Liver (tissue), 9 donors: ENCODE measurements around the gene DUSP7. TPM values are rescaled to one million over a fixed set of nuclear protein-coding genes. Genes with fewer than 3 reads are reported as not detected.

ENCODE experiments used
- DNase-seq: peaks from one replicate; pipeline ENCODE4 v3.0.0-alpha.2; 2017; ENCODE audit warnings: low spot score
- H3K27ac ChIP-seq, 2 donors: one replicate each; pipeline ENCODE4 v1.7.0; 2013; ENCODE audit warnings: inconsistent platforms in 2 of 2, low read length in 2 of 2, control low read depth in 1 of 2, low read depth in 1 of 2, mild to moderate bottlenecking in 1 of 2
- H3K27me3 ChIP-seq, 4 donors: one replicate each; pipeline versions ENCODE4 v1.6.1 to v1.7.0; 2013; ENCODE audit warnings: low read length in 3 of 4, inconsistent platforms in 1 of 4, mild to moderate bottlenecking in 1 of 4, moderate library complexity in 1 of 4; ENCODE audit not compliant: control insufficient read depth in 4 of 4, insufficient read depth in 4 of 4
- H3K36me3 ChIP-seq, 4 donors: one replicate each; pipeline versions ENCODE4 v1.6.1 to v1.7.0; 2013; ENCODE audit warnings: low read length in 3 of 4, mild to moderate bottlenecking in 3 of 4, low read depth in 1 of 4, moderate library complexity in 1 of 4; ENCODE audit not compliant: control insufficient read depth in 4 of 4, insufficient read depth in 3 of 4
- H3K4me1 ChIP-seq, 4 donors: one replicate each; pipeline versions ENCODE4 v1.6.1 to v1.7.0; 2013; ENCODE audit warnings: low read length in 3 of 4, mild to moderate bottlenecking in 3 of 4, moderate library complexity in 1 of 4; ENCODE audit not compliant: control insufficient read depth in 4 of 4, insufficient read depth in 4 of 4
- H3K4me3 ChIP-seq, 3 donors: one replicate each; pipeline versions ENCODE4 v1.6.1 to v1.7.0; 2013; ENCODE audit warnings: low read length in 3 of 3, control low read depth in 1 of 3, low read depth in 1 of 3, mild to moderate bottlenecking in 1 of 3
- H3K9ac ChIP-seq, 2 donors: one replicate each; pipeline ENCODE4 v1.7.0; 2013; ENCODE audit warnings: low read length in 2 of 2, mild to moderate bottlenecking in 2 of 2, moderate library complexity in 2 of 2, control low read depth in 1 of 2, low read depth in 1 of 2
- H3K9me3 ChIP-seq, 4 donors: one replicate each; pipeline versions ENCODE4 v1.6.1 to v1.7.0; 2013; ENCODE audit warnings: low read length in 3 of 4; ENCODE audit not compliant: control insufficient read depth in 4 of 4
- EGR1 ChIP-seq, 2 donors: IDR thresholded peaks; 2 replicates each; pipeline ENCODE4 v1.6.1; 2016 to 2018; ENCODE audit warnings: antibody characterized with exemption in 2 of 2, low read depth in 2 of 2
- FOXA1 ChIP-seq: IDR thresholded peaks from 2 replicates; pipeline ENCODE4 v1.6.1; 2016; ENCODE audit warnings: antibody characterized with exemption
- GABPA ChIP-seq, 2 donors: IDR thresholded peaks in 1 of 2; conservative IDR thresholded peaks in 1 of 2; 2 replicates each; pipeline ENCODE4 v1.6.1; 2016; ENCODE audit warnings: antibody characterized with exemption in 2 of 2, mild to moderate bottlenecking in 1 of 2, moderate library complexity in 1 of 2
- HNF4A ChIP-seq, 2 donors: conservative IDR thresholded peaks; 2 replicates each; pipeline ENCODE4 v1.6.1; 2016; ENCODE audit warnings: antibody characterized with exemption in 2 of 2, mild to moderate bottlenecking in 2 of 2
- HNF4G ChIP-seq: IDR thresholded peaks from 2 replicates; pipeline ENCODE4 v1.6.1; 2016; ENCODE audit warnings: antibody characterized with exemption
- JUND ChIP-seq, 2 donors: IDR thresholded peaks; 2 replicates each; pipeline ENCODE4 v1.6.1; 2016; ENCODE audit warnings: antibody characterized with exemption in 2 of 2
- NR2F2 ChIP-seq: IDR thresholded peaks from 2 replicates; pipeline ENCODE4 v1.6.1; 2016; ENCODE audit warnings: antibody characterized with exemption
- RAD21 ChIP-seq, 2 donors: IDR thresholded peaks; 2 replicates each; pipeline ENCODE4 v1.6.1; 2016; ENCODE audit warnings: antibody characterized with exemption in 2 of 2, mild to moderate bottlenecking in 2 of 2
- RXRA ChIP-seq, 2 donors: IDR thresholded peaks; 2 replicates each; pipeline ENCODE4 v1.6.1; 2017 to 2018; ENCODE audit warnings: antibody characterized with exemption in 2 of 2, mild to moderate bottlenecking in 1 of 2
- SP1 ChIP-seq: IDR thresholded peaks from 2 replicates; pipeline ENCODE4 v1.6.1; 2018; ENCODE audit warnings: antibody characterized with exemption, mild to moderate bottlenecking
- TAF1 ChIP-seq: conservative IDR thresholded peaks from 2 replicates; pipeline ENCODE4 v1.6.1; 2016; ENCODE audit warnings: antibody characterized with exemption, mild to moderate bottlenecking
- YY1 ChIP-seq: IDR thresholded peaks from 2 replicates; pipeline ENCODE4 v1.6.1; 2016; ENCODE audit warnings: antibody characterized with exemption, mild to moderate bottlenecking
- WGBS: extraction: QIAGEN DNeasy Blood & Tissue Kit; methylation state at CpG from one replicate; pipeline ENCODE4 v1.1.7; 2013; 5-methylcytosine and 5-hydroxymethylcytosine counted together
- polyA plus RNA-seq, 2 donors: library from polyadenylated mRNA; stranded (reverse) in 1 of 2; unstranded in 1 of 2; fragments of 200-250 nt in 1 of 2; fragments of >200 nt in 1 of 2; fragmentation: Nextera tagmentation in 1 of 2; extraction: Ambion mirVana in 1 of 2; gene quantifications; one replicate each; pipeline versions ENCODE4 v1.2.1 to v1.2.3, GENCODE V29; 2013 to 2015
- total RNA-seq, 2 donors: library from RNA; depleted of rRNA; stranded (reverse); fragments of >200 nt; gene quantifications; one replicate each; pipeline ENCODE4 v1.2.3, GENCODE V29; 2014
- TF ChIP-seq, protein P1 (sequence below): fragments of 150-350 bp; IDR thresholded peaks from 2 replicates; pipeline ENCODE4 v1.5.1; 2017; ENCODE audit warnings: improper control_type of control experiment, low read depth, low read length; ENCODE audit not compliant: missing input control
- TF ChIP-seq, protein P2 (sequence below): IDR thresholded peaks from 2 replicates; pipeline ENCODE4 v1.6.1; 2016; ENCODE audit warnings: antibody characterized with exemption
- TF ChIP-seq, protein P3 (sequence below): IDR thresholded peaks from 2 replicates; pipeline ENCODE4 v1.6.1; 2016; ENCODE audit warnings: antibody characterized with exemption
- TF ChIP-seq, protein P4 (sequence below): IDR thresholded peaks from 2 replicates; pipeline ENCODE4 v1.6.1; 2016; ENCODE audit warnings: antibody characterized with exemption, mild to moderate bottlenecking
- donor health status: healthy.
- donor health status: healthy.
- donor health status: healthy.
- donor health status: healthy.
- donor health status: healthy.

DUSP7 gene
- total and polyA plus RNA-seq, 4 donors = 1.5 to 5.0 (median 3.7) TPM

DNA sequence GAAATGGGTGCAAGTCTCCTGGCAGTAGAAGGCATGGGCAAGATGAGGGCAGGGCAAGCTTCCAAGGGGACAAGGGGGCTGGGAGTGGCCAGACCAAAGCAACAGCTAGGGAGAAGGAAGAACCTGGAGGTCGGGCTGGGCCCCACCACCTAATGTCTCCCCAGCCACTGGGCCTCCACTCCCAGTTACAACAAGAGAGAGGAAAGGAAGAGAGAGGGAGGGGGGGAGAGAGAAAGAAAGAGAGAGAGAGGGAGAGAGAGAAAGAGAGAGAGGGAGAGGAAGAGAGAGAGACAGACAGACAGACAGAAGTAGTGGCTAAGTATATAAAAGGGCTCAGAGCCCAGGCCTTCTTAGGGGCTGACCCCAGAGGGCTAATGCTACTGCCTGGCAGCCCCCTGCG, 6.9 kb downstream of the DUSP7 start:
- DNase-seq = no peak
- Histone ChIP-seq H3K9ac (no peak overlapping the region), H3K27ac (no peak overlapping the region), H3K36me3 (peaks cover 5 to 18% (median 10%) of the 10 kb centered on the region in 4 donors), H3K4me3 (no peak overlapping the region), H3K9me3 (no peaks in the 10 kb centered on the region), H3K27me3 (no peaks in the 10 kb centered on the region), H3K4me1 (peaks cover 0 to 27% (median 14%) of the 10 kb centered on the region in 4 donors)
- 80% methylated on average over 2 of the region's 2 CpGs for WGBS
- TF ChIP-seq RXRA (IDR thresholded peaks at IDR 0.05) (no peak), FOXA1 (no peak), HNF4G (no peak), HNF4A (conservative IDR thresholded peaks at IDR 0.05) (no peak)
- TF ChIP-seq, protein P1, sequence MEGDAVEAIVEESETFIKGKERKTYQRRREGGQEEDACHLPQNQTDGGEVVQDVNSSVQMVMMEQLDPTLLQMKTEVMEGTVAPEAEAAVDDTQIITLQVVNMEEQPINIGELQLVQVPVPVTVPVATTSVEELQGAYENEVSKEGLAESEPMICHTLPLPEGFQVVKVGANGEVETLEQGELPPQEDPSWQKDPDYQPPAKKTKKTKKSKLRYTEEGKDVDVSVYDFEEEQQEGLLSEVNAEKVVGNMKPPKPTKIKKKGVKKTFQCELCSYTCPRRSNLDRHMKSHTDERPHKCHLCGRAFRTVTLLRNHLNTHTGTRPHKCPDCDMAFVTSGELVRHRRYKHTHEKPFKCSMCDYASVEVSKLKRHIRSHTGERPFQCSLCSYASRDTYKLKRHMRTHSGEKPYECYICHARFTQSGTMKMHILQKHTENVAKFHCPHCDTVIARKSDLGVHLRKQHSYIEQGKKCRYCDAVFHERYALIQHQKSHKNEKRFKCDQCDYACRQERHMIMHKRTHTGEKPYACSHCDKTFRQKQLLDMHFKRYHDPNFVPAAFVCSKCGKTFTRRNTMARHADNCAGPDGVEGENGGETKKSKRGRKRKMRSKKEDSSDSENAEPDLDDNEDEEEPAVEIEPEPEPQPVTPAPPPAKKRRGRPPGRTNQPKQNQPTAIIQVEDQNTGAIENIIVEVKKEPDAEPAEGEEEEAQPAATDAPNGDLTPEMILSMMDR = no peak
- TF ChIP-seq, protein P2, sequence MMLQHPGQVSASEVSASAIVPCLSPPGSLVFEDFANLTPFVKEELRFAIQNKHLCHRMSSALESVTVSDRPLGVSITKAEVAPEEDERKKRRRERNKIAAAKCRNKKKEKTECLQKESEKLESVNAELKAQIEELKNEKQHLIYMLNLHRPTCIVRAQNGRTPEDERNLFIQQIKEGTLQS = no peak

DNA sequence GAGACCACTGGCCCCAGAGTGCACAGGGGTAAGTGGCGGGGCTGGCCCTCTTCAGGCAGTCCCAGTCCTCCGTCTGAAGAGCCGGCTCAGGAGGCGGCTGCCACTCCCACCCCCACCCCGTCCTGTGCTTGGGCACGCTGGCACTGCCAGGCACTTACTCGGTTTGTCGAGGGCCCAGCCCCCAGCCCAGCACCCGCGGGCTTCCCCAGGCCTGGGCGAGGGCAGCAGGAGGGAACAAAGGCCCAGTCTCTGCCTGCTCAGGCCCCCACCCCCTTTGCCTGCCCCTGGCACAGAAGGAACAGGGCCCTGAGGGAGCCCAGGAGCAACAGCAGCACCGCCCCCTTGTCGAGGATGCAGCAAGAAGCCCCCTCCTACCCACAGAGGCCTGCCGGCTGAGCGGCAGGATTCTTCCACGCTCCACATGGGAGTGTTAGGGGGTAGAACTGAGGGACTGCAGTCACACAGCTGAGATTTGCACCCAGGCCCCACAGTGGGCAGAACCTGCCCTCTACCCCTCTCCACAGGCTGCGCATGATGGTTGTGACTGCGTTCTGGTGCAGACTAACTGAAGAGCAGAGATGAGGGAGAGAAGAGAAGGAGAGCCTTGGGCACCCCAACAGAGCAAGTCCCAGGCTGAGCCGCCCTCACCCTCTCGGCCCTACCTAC, 8.9 kb downstream of the DUSP7 start:
- peak overlapping the region in 1 of 2 donors; percentile 64 for H3K27ac ChIP-seq
- H3K4me3 ChIP-seq = no peak overlapping the region

More for the DNA sequence above, 8.9 kb downstream of the DUSP7 start:
- Histone ChIP-seq H3K9ac (no peak overlapping the region), H3K36me3 (peaks cover 5 to 18% (median 10%) of the 10 kb centered on the region in 4 donors), H3K4me1 (peaks cover 0 to 10% (median 4%) of the 10 kb centered on the region in 4 donors), H3K9me3 (no peaks in the 10 kb centered on the region), H3K27me3 (no peaks in the 10 kb centered on the region)
- DNase-seq = no peak
- no peak for TF ChIP-seq SP1
- TF ChIP-seq GABPA (IDR thresholded peaks at IDR 0.05 in 1 of 2, conservative IDR thresholded peaks at IDR 0.05 in 1 of 2) = no peak
- TF ChIP-seq, protein P3, sequence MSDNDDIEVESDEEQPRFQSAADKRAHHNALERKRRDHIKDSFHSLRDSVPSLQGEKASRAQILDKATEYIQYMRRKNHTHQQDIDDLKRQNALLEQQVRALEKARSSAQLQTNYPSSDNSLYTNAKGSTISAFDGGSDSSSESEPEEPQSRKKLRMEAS = no peak
- TF ChIP-seq RAD21 (IDR thresholded peaks at IDR 0.05) = no peak
- no peak for TF ChIP-seq FOXA1
- TF ChIP-seq NR2F2 = no peak
- no peak for TF ChIP-seq EGR1 (IDR thresholded peaks at IDR 0.05; ENCODE audit: low read depth in 2 of 2)
- TF ChIP-seq, protein P1 = no peak
- TF ChIP-seq YY1 = no peak
- TF ChIP-seq, protein P2 = no peak
- TF ChIP-seq TAF1 = no peak
- no peak for TF ChIP-seq JUND (IDR thresholded peaks at IDR 0.05)
- TF ChIP-seq HNF4G = no peak
- no peak for TF ChIP-seq HNF4A (conservative IDR thresholded peaks at IDR 0.05)
- TF ChIP-seq, protein P4, sequence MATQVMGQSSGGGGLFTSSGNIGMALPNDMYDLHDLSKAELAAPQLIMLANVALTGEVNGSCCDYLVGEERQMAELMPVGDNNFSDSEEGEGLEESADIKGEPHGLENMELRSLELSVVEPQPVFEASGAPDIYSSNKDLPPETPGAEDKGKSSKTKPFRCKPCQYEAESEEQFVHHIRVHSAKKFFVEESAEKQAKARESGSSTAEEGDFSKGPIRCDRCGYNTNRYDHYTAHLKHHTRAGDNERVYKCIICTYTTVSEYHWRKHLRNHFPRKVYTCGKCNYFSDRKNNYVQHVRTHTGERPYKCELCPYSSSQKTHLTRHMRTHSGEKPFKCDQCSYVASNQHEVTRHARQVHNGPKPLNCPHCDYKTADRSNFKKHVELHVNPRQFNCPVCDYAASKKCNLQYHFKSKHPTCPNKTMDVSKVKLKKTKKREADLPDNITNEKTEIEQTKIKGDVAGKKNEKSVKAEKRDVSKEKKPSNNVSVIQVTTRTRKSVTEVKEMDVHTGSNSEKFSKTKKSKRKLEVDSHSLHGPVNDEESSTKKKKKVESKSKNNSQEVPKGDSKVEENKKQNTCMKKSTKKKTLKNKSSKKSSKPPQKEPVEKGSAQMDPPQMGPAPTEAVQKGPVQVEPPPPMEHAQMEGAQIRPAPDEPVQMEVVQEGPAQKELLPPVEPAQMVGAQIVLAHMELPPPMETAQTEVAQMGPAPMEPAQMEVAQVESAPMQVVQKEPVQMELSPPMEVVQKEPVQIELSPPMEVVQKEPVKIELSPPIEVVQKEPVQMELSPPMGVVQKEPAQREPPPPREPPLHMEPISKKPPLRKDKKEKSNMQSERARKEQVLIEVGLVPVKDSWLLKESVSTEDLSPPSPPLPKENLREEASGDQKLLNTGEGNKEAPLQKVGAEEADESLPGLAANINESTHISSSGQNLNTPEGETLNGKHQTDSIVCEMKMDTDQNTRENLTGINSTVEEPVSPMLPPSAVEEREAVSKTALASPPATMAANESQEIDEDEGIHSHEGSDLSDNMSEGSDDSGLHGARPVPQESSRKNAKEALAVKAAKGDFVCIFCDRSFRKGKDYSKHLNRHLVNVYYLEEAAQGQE = no peak
- 89% methylated on average over 20 of the region's 20 CpGs for WGBS
